Stomach (tissue), 4 donors: Measurements from ENCODE around the gene TAF1C.

ENCODE experiments used
- CTCF ChIP-seq, 7 experiments: fragments of 450-650 bp in 4 of 7; fragments of 200-600 bp in 3 of 7; sonication (generic) in 3 of 7; IDR thresholded peaks; one replicate each; pipeline ENCODE4 v1.5.1; 2016 to 2019; ENCODE audit warnings: antibody characterized with exemption in 7 of 7, control low read depth in 2 of 7, mild to moderate bottlenecking in 1 of 7
- EP300 ChIP-seq: sonication (generic); formaldehyde crosslinking; IDR thresholded peaks from one replicate; pipeline ENCODE4 v1.6.1; 2017; ENCODE audit warnings: antibody characterized with exemption
- POLR2A ChIP-seq, 4 donors: fragments of 450-650 bp; IDR thresholded peaks; one replicate each; pipeline ENCODE4 v1.6.1; 2016; ENCODE audit warnings: antibody characterized with exemption in 4 of 4, control low read depth in 2 of 4, mild to moderate bottlenecking in 1 of 4, moderate library complexity in 1 of 4
- POLR2AphosphoS5 ChIP-seq, 3 donors: sonication (generic); formaldehyde crosslinking; IDR thresholded peaks; one replicate each; pipeline ENCODE4 v1.6.1; 2016; ENCODE audit warnings: antibody characterized with exemption in 3 of 3

- TF ChIP-seq CTCF (IDR thresholded peaks at IDR 0.05) (no peak), POLR2A (IDR thresholded peaks at IDR 0.05) (no peak), EP300 (no peak), POLR2AphosphoS5 (IDR thresholded peaks at IDR 0.05) (no peak)
Observed at GRCh38 chr16:84214451-84215066, 27.7 kb upstream of the TAF1C start.
